OCI-LY7 (cell line): Measurements from ENCODE around the gene ALDH1A3. TPM values are rescaled to one million over a fixed set of nuclear protein-coding genes. Genes with fewer than 3 reads are reported as not detected.

ENCODE experiments used
- BruUV-seq: library from RNA; stranded (reverse); fragments of 400-500 nt; replicated peaks from 2 replicates; lab custom pipeline; 2021; lab: Mats Ljungman, UMichigan
- CTCF ChIA-PET: fragments of 300-600 bp; sonication (Branson Sonifier 250); formaldehyde crosslinking; loops from one replicate; lab custom pipeline; 2022; ENCODE audit warnings: antibody characterized with exemption; ENCODE audit not compliant: unreplicated experiment; lab: Charles Lee
- POLR2A ChIA-PET: fragments of 300-600 bp; sonication (Branson Sonifier 250); formaldehyde crosslinking; loops from one replicate; lab custom pipeline; 2022; ENCODE audit warnings: antibody characterized with exemption; lab: Charles Lee
- DNase-seq: peaks from one replicate; pipeline ENCODE4 v3.0.0-alpha.2; 2015; ENCODE audit warnings: low spot score
- H2AFZ ChIP-seq: fragments of 200-600 bp; sonication (generic), shearing (Covaris generic); 2 replicates; pipeline ENCODE4 v1.6.1; 2014; ENCODE audit warnings: mild to moderate bottlenecking, antibody characterized with exemption, low read length, moderate library complexity
- H3K27ac ChIP-seq: fragments of 200-600 bp; sonication (generic); 2 replicates; pipeline ENCODE4 v1.5.1; 2014; ENCODE audit warnings: mixed run types, low read depth, mild to moderate bottlenecking, moderate library complexity, low read length, inconsistent platforms; ENCODE audit not compliant: poor library complexity, severe bottlenecking
- H3K36me3 ChIP-seq: fragments of 200-600 bp; sonication (generic); 2 replicates; pipeline ENCODE4 v1.6.1; 2014; ENCODE audit warnings: mild to moderate bottlenecking, antibody characterized with exemption, low read length, moderate library complexity, mixed read lengths; ENCODE audit not compliant: insufficient read depth
- H3K4me1 ChIP-seq: fragments of 200-600 bp; sonication (generic); 2 replicates; pipeline ENCODE4 v1.5.1; 2014; ENCODE audit warnings: mild to moderate bottlenecking, low read length; ENCODE audit not compliant: insufficient read depth, poor library complexity, severe bottlenecking
- H3K4me2 ChIP-seq: fragments of 200-600 bp; sonication (generic); 2 replicates; pipeline ENCODE4 v1.6.1; 2014; ENCODE audit warnings: mild to moderate bottlenecking, low read length
- H3K4me3 ChIP-seq: fragments of 200-600 bp; sonication (generic); 2 replicates; pipeline ENCODE4 v1.5.1; 2014; ENCODE audit warnings: mild to moderate bottlenecking, low read depth, low read length; ENCODE audit not compliant: poor library complexity, severe bottlenecking
- H3K79me2 ChIP-seq: fragments of 200-600 bp; sonication (generic); 2 replicates; pipeline ENCODE4 v1.6.1; 2016; ENCODE audit warnings: low read depth, mild to moderate bottlenecking, low read length, moderate library complexity, mixed read lengths; ENCODE audit not compliant: insufficient read depth
- H3K9me2 ChIP-seq: fragments of 200-600 bp; sonication (generic); 2 replicates; pipeline ENCODE4 v1.6.1; 2016; ENCODE audit warnings: mild to moderate bottlenecking, low read length, mixed read lengths; ENCODE audit not compliant: insufficient read depth
- H3K9me3 ChIP-seq: fragments of 200-600 bp; sonication (generic); 2 replicates; pipeline ENCODE4 v1.6.1; 2014; ENCODE audit warnings: mild to moderate bottlenecking, mixed run types, low read length, mixed read lengths
- H4K20me1 ChIP-seq: fragments of 200-600 bp; sonication (generic); 2 replicates; pipeline ENCODE4 v1.6.1; 2014; ENCODE audit warnings: mild to moderate bottlenecking, antibody characterized with exemption, low read length, moderate library complexity, mixed read lengths; ENCODE audit not compliant: insufficient read depth
- EZH2phosphoT487 ChIP-seq: fragments of 200-600 bp; sonication (generic); IDR thresholded peaks from 2 replicates; pipeline ENCODE4 v1.6.1; 2018; ENCODE audit warnings: low read depth, borderline replicate concordance, mild to moderate bottlenecking, mixed run types, antibody characterized with exemption, low read length, moderate library complexity, mixed read lengths
- intact Hi-C: fragments of 100-400 bp; cut with micrococcal nuclease; formaldehyde crosslinking; loops from one replicate; pipeline ENCODE4 v1.10.0; 2022; ENCODE audit not compliant: unreplicated experiment
- total RNA-seq, 2 experiments: library from RNA; depleted of rRNA in 1 of 2; stranded (reverse); fragments of >200 nt in 1 of 2; shearing (Covaris generic) in 1 of 2; gene quantifications; 2 replicates each; pipeline ENCODE4 v1.2.3, GENCODE V29; 2014 to 2022
- TF ChIP-seq, protein P1 (sequence below): fragments of 200-600 bp; sonication (generic); conservative IDR thresholded peaks from 2 replicates; pipeline ENCODE4 v1.5.1; 2014; ENCODE audit warnings: mild to moderate bottlenecking, antibody characterized with exemption, low read length, moderate library complexity, mixed read lengths

ALDH1A3 gene
- total RNA-seq, 2 experiments from 2014 or later, result not detected

DNA sequence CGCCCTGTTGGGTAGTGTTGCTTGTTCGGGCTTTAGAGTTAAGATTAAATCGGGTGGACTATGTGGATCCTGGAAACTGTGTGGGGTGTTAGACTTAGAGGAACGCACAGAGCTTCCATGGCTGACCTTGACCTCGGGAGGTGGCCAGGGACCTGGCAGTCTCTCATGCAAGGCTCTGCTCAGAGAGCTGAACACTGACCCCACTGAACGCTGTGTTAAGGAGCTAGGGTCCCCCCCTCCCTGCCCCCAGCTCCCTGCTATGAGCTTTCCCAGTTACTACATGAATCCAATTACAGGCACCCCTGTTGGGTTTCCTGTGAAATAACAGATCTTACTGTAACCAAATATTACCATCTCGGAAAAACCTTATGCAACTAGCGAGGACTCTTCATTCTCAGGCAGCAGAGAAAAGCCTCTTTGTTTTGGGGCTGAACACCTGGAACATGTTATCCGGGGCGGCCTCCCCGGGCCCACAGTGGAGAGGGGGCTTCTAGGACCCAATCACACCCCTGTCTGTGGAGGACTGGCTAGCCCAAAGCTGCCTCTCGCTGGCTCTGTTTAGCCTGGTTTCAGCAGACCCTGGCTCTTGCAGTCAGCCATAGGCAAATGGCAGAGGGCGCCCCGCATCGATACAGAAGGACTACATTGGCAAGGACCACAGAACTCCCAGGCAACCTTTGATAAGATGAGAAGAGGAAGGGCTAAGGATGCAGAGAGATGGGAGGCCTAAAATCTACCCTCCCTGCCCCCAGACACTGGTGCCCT lies 25.8 kb upstream of the ALDH1A3 start:
- POLR2A ChIA-PET, result no interaction called here
- Histone ChIP-seq H3K79me2 (no peaks in the 10 kb centered on the region), H3K9me2 (no peaks in the 10 kb centered on the region), H3K4me2 (no peak overlapping the region), H3K4me1 (no peaks in the 10 kb centered on the region), H2AFZ (no peak overlapping the region), H3K9me3 (no peaks in the 10 kb centered on the region), H3K36me3 (no peaks in the 10 kb centered on the region), H3K4me3 (no peak overlapping the region), H3K27ac (no peak overlapping the region), H4K20me1 (no peaks in the 10 kb centered on the region)
- TF ChIP-seq EZH2phosphoT487, result no peak
- TF ChIP-seq, protein P1, sequence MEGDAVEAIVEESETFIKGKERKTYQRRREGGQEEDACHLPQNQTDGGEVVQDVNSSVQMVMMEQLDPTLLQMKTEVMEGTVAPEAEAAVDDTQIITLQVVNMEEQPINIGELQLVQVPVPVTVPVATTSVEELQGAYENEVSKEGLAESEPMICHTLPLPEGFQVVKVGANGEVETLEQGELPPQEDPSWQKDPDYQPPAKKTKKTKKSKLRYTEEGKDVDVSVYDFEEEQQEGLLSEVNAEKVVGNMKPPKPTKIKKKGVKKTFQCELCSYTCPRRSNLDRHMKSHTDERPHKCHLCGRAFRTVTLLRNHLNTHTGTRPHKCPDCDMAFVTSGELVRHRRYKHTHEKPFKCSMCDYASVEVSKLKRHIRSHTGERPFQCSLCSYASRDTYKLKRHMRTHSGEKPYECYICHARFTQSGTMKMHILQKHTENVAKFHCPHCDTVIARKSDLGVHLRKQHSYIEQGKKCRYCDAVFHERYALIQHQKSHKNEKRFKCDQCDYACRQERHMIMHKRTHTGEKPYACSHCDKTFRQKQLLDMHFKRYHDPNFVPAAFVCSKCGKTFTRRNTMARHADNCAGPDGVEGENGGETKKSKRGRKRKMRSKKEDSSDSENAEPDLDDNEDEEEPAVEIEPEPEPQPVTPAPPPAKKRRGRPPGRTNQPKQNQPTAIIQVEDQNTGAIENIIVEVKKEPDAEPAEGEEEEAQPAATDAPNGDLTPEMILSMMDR, result no peak
- CTCF ChIA-PET, result no interaction called here
- intact Hi-C loops, result no loop called here
- BruUV-seq, result no TSS peak
- DNase-seq, result no peak

DNA sequence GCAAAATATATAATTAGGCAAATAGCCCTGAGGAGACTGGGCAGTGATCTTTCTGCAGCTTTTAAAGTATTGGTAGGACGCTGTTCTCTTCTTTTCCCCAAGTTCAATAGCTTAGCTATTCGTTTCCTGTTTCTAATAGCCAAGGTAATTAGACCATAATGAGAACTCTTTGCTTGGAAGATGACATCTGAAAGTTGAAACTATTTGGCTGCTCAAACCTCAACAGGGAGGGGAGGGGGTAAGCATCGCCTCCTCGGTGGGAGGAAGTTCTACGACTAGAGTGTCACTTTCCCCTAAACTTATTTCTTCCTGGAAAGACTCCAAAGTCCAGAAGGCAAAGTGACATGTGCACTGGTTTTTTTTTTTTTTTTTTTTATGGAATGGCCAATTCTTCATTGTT lies 22.8 kb upstream of the ALDH1A3 start:
- CTCF ChIA-PET, result no interaction called here
- H4K20me1 ChIP-seq, result no peaks in the 10 kb centered on the region
- no peaks in the 10 kb centered on the region for H3K9me3 ChIP-seq
- no peak overlapping the region for H3K4me2 ChIP-seq
- intact Hi-C loops, result no loop called here
- no peak overlapping the region for H2AFZ ChIP-seq
- H3K4me3 ChIP-seq, result no peak overlapping the region
- TF ChIP-seq, protein P1, result no peak
- no peak for TF ChIP-seq EZH2phosphoT487
- POLR2A ChIA-PET, result interaction anchor here (0.6 kb wide), 1 partner anchor 151 kb away, joined by 5 read pairs; no protein-coding TSS in a partner anchor
- DNase-seq, result no peak
- no peaks in the 10 kb centered on the region for H3K79me2 ChIP-seq
- H3K4me1 ChIP-seq, result no peaks in the 10 kb centered on the region
- no peak overlapping the region for H3K27ac ChIP-seq
- no TSS peak for BruUV-seq
- no peaks in the 10 kb centered on the region for H3K9me2 ChIP-seq
- no peaks in the 10 kb centered on the region for H3K36me3 ChIP-seq

DNA sequence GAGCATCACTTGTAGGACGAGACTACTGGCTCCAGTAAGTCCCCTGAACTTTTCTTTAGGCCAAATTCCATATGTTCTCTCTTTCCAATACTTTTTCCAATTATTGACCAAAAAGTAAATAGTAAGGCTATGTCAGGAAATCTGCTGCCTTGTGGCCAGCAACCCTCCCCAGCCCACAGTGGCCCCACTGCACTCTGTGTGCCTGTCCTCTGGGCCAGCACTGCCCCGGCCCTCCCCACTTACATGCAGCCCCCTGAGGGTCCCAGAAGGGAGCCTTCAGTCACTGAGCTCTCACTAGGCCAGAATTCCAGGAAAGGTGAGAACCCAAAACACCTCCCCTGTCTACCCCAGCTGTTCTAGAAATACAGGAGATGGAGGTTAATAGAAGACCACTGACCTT lies 21.3 kb upstream of the ALDH1A3 start:
- CTCF ChIA-PET, result no interaction called here
- BruUV-seq, result no TSS peak
- no peak for TF ChIP-seq EZH2phosphoT487
- TF ChIP-seq, protein P1, result no peak
- Histone ChIP-seq H4K20me1 (no peaks in the 10 kb centered on the region), H3K36me3 (no peaks in the 10 kb centered on the region), H3K27ac (no peak overlapping the region), H2AFZ (no peak overlapping the region), H3K4me2 (no peak overlapping the region), H3K9me2 (no peaks in the 10 kb centered on the region), H3K79me2 (no peaks in the 10 kb centered on the region), H3K4me3 (no peak overlapping the region), H3K4me1 (no peaks in the 10 kb centered on the region), H3K9me3 (no peaks in the 10 kb centered on the region)
- no peak for DNase-seq
- POLR2A ChIA-PET, result no interaction called here
- intact Hi-C loops, result no loop called here
